BJ (cell line): ENCODE data around the gene NPAS3. TPM values are rescaled to one million over a fixed set of nuclear protein-coding genes. Genes with fewer than 3 reads are reported as not detected.

ENCODE experiments used
- CTCF ChIA-PET: fragments of 350-600 bp; formaldehyde crosslinking; extraction: SDS; loops from one replicate; lab custom pipeline; 2021; ENCODE audit warnings: antibody characterized with exemption, inconsistent platforms; lab: Yijun Ruan, JAX
- POLR2A ChIA-PET: fragments of 300-600 bp; sonication (Branson Sonifier 250); formaldehyde crosslinking; extraction: SDS; loops from one replicate; lab custom pipeline; 2021; ENCODE audit warnings: antibody characterized with exemption; lab: Charles Lee
- DNase-seq: peaks from one replicate; pipeline ENCODE4 v3.0.0-alpha.2; 2011; ENCODE audit warnings: low read depth
- H3K27me3 ChIP-seq: 2 replicates; pipeline ENCODE4 v1.6.0; 2011; ENCODE audit warnings: low read length; ENCODE audit not compliant: control insufficient read depth, insufficient read depth
- H3K36me3 ChIP-seq: 2 replicates; pipeline ENCODE4 v1.5.1; 2011; ENCODE audit warnings: low read length; ENCODE audit not compliant: control insufficient read depth, insufficient read depth
- H3K4me3 ChIP-seq: 2 replicates; pipeline ENCODE4 v1.5.1; 2011; ENCODE audit warnings: low read depth, mild to moderate bottlenecking, control low read depth, low read length
- CTCF ChIP-seq: IDR thresholded peaks from 2 replicates; pipeline ENCODE4 v1.5.1; 2011; ENCODE audit warnings: low read depth, mild to moderate bottlenecking, control low read depth, inconsistent platforms, low read length, moderate library complexity; ENCODE audit not compliant: insufficient read depth
- polyA plus RNA-seq: library from polyadenylated mRNA; depleted of rRNA; stranded (reverse); fragments of >200 nt; gene quantifications from 2 replicates; pipeline ENCODE4 v1.2.3, GENCODE V29; 2011

The NPAS3 gene
- polyA plus RNA-seq, 1 experiment = 0.09 TPM

DNA sequence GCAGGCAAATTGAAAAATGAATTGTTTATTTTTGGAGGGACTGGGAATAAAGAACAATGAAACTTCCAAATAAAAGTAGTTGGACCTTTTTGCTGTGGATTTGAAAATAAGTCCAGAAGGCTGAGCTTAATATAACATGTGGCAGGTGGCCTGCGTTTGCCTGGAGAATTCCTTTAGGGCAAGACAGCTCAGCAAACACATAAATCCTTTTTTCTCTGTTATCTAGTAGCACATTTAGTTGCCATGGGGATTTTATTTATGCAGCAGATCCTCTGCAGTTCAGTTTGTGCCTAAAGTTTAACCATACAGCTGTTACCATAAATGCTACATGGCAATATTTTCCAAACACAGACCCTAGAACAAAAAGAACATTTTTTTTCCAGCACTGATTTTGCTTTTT is 180.0 kb downstream of the NPAS3 start:
- no peak overlapping the region for H3K4me3 ChIP-seq
- H3K36me3 ChIP-seq = no peaks in the 10 kb centered on the region
- ChIA-PET CTCF (interaction anchor here (0.6 kb wide), 1 partner anchor 1095 kb away, joined by 3 read pairs; no protein-coding TSS in a partner anchor), POLR2A (no interaction called here)
- no peaks in the 10 kb centered on the region for H3K27me3 ChIP-seq
- DNase-seq = no peak
- TF ChIP-seq CTCF = no peak

DNA sequence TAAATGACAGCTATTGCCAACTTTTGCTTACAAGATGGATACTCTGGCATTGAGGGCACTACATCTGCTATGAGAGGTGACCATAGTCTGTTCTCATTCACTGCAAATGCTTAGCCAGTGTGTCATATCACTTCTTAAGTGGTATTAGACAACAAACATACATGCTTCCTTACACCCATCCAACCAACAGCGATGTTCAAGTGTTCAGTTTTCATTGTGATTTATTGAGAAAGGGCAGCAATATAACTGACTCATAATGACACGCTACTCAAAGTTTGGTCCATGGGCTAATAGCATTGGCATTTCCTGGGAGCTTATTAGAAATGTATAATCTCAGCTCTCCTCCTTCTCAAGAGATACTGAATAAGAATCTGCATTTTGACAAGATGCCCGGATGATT is 181.7 kb downstream of the NPAS3 start:
- H3K4me3 ChIP-seq = no peak overlapping the region
- POLR2A ChIA-PET = no interaction called here
- CTCF ChIA-PET = interaction anchor here (0.9 kb wide), 1 partner anchor 14 kb away, joined by 3 read pairs; no protein-coding TSS in a partner anchor
- no peak for TF ChIP-seq CTCF
- no peaks in the 10 kb centered on the region for H3K27me3 ChIP-seq
- no peaks in the 10 kb centered on the region for H3K36me3 ChIP-seq
- no peak for DNase-seq

- ChIA-PET POLR2A (no interaction called here), CTCF (no interaction called here)
- no peak overlapping the region for H3K4me3 ChIP-seq
- no peaks in the 10 kb centered on the region for H3K27me3 ChIP-seq
- no peak for DNase-seq
- H3K36me3 ChIP-seq = no peaks in the 10 kb centered on the region
- no peak for TF ChIP-seq CTCF
Observed at GRCh38 chr14:33120966-33121365, 182.3 kb downstream of the NPAS3 start.

- no peaks in the 10 kb centered on the region for H3K36me3 ChIP-seq
- no peaks in the 10 kb centered on the region for H3K27me3 ChIP-seq
- no peak overlapping the region for H3K4me3 ChIP-seq
- ChIA-PET CTCF (no interaction called here), POLR2A (no interaction called here)
- TF ChIP-seq CTCF = no peak
- DNase-seq = no peak
Observed at GRCh38 chr14:33123281-33123680, 184.6 kb downstream of the NPAS3 start.

- Histone ChIP-seq H3K27me3 (no peaks in the 10 kb centered on the region), H3K36me3 (no peaks in the 10 kb centered on the region), H3K4me3 (no peak overlapping the region)
- no peak for TF ChIP-seq CTCF
- ChIA-PET CTCF (no interaction called here), POLR2A (no interaction called here)
- DNase-seq = no peak
Observed at GRCh38 chr14:33126433-33126832, 187.8 kb downstream of the NPAS3 start.
